ENCODE measurements around the gene HDGFL3. TPM values are rescaled to one million over a fixed set of nuclear protein-coding genes. Genes with fewer than 3 reads are reported as not detected.

The HDGFL3 gene
- total and polyA plus RNA-seq, 7 donors = 2.1 to 83.6 (median 58.0) TPM

DNA sequence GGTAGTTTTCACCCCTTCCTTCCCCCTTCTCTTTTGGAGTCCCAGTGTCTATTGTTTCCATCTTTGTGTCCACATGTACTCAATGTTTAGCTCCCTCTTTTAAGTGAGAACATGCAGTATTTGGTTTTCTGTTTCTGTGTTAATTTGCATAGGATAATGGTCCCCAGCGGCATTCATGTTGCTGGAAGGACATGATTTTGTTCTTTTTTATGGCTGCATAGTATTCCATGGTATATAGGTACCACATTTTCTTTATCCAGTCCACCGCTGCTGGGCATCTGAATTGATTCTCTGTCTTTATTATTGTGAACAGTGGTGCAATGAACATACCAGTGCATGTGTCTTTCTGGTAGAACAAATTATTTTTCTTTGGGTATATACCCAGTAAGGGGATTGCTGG lies 7.7 kb upstream of the HDGFL3 start:
- intact Hi-C loops (cut with DNase I) = no loop called here
- no peak overlapping the region for H3K4me3 ChIP-seq
- H3K27me3 ChIP-seq = no peaks in the 10 kb centered on the region
- H3K9me3 ChIP-seq = no peaks in the 10 kb centered on the region
- TF ChIP-seq POLR2AphosphoS5 (IDR thresholded peaks at IDR 0.05) (no peak), POLR2A (IDR thresholded peaks at IDR 0.05) (no peak), EP300 (IDR thresholded peaks at IDR 0.05) (no peak)
- TF ChIP-seq, protein P1, sequence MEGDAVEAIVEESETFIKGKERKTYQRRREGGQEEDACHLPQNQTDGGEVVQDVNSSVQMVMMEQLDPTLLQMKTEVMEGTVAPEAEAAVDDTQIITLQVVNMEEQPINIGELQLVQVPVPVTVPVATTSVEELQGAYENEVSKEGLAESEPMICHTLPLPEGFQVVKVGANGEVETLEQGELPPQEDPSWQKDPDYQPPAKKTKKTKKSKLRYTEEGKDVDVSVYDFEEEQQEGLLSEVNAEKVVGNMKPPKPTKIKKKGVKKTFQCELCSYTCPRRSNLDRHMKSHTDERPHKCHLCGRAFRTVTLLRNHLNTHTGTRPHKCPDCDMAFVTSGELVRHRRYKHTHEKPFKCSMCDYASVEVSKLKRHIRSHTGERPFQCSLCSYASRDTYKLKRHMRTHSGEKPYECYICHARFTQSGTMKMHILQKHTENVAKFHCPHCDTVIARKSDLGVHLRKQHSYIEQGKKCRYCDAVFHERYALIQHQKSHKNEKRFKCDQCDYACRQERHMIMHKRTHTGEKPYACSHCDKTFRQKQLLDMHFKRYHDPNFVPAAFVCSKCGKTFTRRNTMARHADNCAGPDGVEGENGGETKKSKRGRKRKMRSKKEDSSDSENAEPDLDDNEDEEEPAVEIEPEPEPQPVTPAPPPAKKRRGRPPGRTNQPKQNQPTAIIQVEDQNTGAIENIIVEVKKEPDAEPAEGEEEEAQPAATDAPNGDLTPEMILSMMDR (IDR thresholded peaks at IDR 0.05) = no peak
- DNase-seq = no peak
- no peaks in the 10 kb centered on the region for H3K36me3 ChIP-seq
- H3K27ac ChIP-seq = no peak overlapping the region
- 97% methylated on average over 2 of the region's 2 CpGs for WGBS, 2 donors
- no peaks in the 10 kb centered on the region for H3K4me1 ChIP-seq

DNA sequence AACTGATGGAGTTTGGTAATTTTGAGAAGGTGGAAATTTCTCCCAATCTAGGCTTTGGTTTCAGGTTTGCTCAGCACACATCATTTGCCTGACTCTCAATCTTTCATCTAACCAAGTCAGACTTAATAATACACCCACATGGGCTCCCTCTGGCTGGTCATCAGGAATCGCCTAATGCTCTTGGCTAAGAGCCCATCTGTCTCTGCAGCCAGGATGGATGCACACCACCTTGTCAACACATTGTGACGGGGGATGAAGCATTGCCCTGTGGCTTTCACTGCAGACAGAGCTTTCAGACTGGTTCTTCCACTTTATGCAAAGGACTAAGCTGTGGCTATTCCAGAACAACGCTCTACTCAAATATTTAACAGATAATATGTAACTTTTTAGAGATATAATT lies 3.0 kb upstream of the HDGFL3 start:
- DNase-seq = no peak
- Histone ChIP-seq H3K36me3 (no peaks in the 10 kb centered on the region), H3K27me3 (no peaks in the 10 kb centered on the region), H3K9me3 (no peaks in the 10 kb centered on the region), H3K4me3 (no peak overlapping the region), H3K4me1 (peaks cover 0 to 20% (median 9%) of the 10 kb centered on the region in 4 donors), H3K27ac (no peak overlapping the region)
- TF ChIP-seq POLR2AphosphoS5 (IDR thresholded peaks at IDR 0.05) (no peak), POLR2A (IDR thresholded peaks at IDR 0.05) (no peak), EP300 (IDR thresholded peaks at IDR 0.05) (no peak)
- TF ChIP-seq, protein P1 (IDR thresholded peaks at IDR 0.05) = no peak
- intact Hi-C loops (cut with DNase I) = no loop called here
- 33 to 57% methylated on average over 3 of the region's 3 CpGs for WGBS, 2 donors

DNA sequence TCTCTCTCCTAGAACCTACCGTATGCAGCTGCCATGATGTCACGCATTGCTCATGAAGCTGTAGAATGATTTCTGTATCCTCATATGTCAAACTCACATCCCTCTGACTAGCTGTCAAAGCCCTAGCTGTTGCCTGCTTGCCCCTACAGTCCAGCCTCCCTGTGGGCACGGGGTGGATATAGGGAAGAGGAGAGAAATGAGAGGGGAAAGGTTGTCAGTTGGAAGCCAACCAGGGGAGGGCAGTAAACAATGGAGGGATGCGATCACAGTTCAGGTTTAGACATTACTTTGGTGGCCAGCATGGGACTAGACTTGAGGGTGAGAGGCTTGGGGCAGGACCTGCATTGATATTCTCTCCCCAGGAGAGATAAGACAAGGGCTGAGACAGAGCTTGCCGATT lies 1.7 kb upstream of the HDGFL3 start:
- peaks cover 0 to 31% (median 20%) of the 10 kb centered on the region in 4 donors for H3K4me1 ChIP-seq
- no peak overlapping the region for H3K27ac ChIP-seq
- WGBS, 2 donors = 74 to 85% methylated on average over 5 of the region's 5 CpGs
- no peaks in the 10 kb centered on the region for H3K9me3 ChIP-seq
- DNase-seq = no peak
- H3K4me3 ChIP-seq = no peak overlapping the region
- H3K27me3 ChIP-seq = no peaks in the 10 kb centered on the region
- H3K36me3 ChIP-seq = no peaks in the 10 kb centered on the region
- TF ChIP-seq POLR2A (IDR thresholded peaks at IDR 0.05) (no peak), POLR2AphosphoS5 (IDR thresholded peaks at IDR 0.05) (no peak), EP300 (IDR thresholded peaks at IDR 0.05) (no peak)
- TF ChIP-seq, protein P1 (IDR thresholded peaks at IDR 0.05) = no peak
- intact Hi-C loops (cut with DNase I) = loop anchor here (5.0 kb wide), 2 partner anchors 197 to 362 kb away; partner anchors contain the start of gene C15orf40

DNA sequence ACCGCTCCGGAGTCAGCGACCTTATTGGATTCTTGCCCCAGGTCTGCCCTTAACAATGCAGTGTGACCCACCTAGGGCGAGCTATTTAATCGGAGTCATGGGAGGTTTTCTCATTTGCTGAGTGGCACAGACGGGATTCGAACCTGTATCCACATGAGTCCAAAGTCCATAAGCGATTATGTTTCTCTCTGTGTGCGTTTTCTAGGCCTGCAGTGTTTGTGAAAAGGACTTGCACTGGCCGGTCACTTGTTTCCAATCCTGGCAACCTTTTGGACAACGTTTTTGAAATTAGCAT lies 691 bp upstream of the HDGFL3 start:
- H3K27me3 ChIP-seq = no peaks in the 10 kb centered on the region
- intact Hi-C loops (cut with DNase I) = loop anchor here (5.0 kb wide), 2 partner anchors 196 to 361 kb away; partner anchors contain the start of gene C15orf40
- no peak for DNase-seq
- peak overlapping the region; percentile 82 to 96 (median 93) for H3K4me3 ChIP-seq
- peak overlapping the region; percentile 93 to 98 (median 96) for H3K27ac ChIP-seq
- H3K9me3 ChIP-seq = no peaks in the 10 kb centered on the region
- 10 to 15% methylated on average over 11 of the region's 11 CpGs for WGBS, 2 donors
- peaks cover 0 to 38% (median 26%) of the 10 kb centered on the region in 4 donors for H3K4me1 ChIP-seq
- no peaks in the 10 kb centered on the region for H3K36me3 ChIP-seq
- no peak for TF ChIP-seq EP300 (IDR thresholded peaks at IDR 0.05)
- TF ChIP-seq, protein P1 (IDR thresholded peaks at IDR 0.05) = no peak
- TF ChIP-seq POLR2AphosphoS5 (IDR thresholded peaks at IDR 0.05) = no peak
- no peak for TF ChIP-seq POLR2A (IDR thresholded peaks at IDR 0.05)

All from sigmoid colon (tissue), 7 donors.